ENCODE measurements around the gene MISP3. TPM values are rescaled to one million over a fixed set of nuclear protein-coding genes. Genes with fewer than 3 reads are reported as not detected.
A peak's percentile ranks its signal among the peaks of the same experiment; 100 is the strongest.

MISP3 gene
- total RNA-seq, 1 donor from 2014 or later: not detected

DNA sequence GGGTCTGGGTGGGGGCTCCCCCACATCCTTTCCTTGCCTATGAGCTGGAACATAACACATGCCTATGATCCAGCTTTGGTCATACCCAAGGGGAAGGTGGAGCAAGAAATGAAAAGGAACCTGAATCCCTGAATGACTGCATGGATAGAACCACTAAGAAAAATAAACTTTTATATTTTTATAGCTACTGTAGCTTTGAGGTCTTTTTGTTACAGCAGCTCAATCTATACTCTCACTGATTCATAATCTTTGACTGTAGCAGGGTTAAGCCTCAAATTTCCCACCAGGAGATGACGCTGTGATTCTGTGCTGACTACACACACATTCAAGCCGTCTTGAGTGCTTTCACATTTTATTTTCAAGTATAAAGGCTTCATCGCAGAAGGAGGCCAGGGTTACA, 19.6 kb upstream of the MISP3 start:
- Histone ChIP-seq H3K27me3 (ENCODE audit: control insufficient read depth in 3 of 3, insufficient read depth in 3 of 3, low read length in 3 of 3) (peaks cover 2 to 16% (median 10%) of the 10 kb centered on the region in 3 donors), H3K4me1 (ENCODE audit: control insufficient read depth in 3 of 3, insufficient read depth in 3 of 3, low read length in 3 of 3) (peaks cover 0 to 5% (median 4%) of the 10 kb centered on the region in 3 donors), H3K27ac (ENCODE audit: low read depth, low read length) (no peak overlapping the region), H3K4me3 (ENCODE audit: low read length in 3 of 3) (no peak overlapping the region), H3K36me3 (ENCODE audit: control insufficient read depth in 3 of 3, insufficient read depth in 3 of 3, low read length in 3 of 3) (no peaks in the 10 kb centered on the region), H3K9ac (ENCODE audit: low read depth in 1 of 3, low read length in 3 of 3) (no peak overlapping the region), H3K9me3 (ENCODE audit: control insufficient read depth in 3 of 3, low read length in 3 of 3) (no peaks in the 10 kb centered on the region)

DNA sequence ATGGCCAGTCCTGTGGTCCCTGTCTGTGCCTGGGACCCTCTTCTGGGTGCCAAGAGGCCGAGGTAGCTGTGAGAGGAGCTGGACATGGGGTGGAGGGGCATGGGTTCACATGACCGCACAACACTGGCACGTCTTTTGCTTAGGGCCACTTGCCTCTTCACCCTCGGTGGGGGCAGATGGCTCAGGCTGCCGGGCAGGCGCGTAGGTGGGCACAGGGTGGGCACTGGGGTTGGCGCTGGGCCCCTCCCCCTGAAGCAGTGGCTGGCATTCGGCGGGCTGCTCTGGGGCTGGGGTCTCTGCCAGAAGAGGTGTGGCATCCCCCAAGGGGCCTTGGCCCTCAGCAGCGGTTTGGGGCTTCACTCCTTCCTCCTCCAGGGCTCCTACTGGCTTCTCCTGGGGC, 19.1 kb upstream of the MISP3 start:
- no peak overlapping the region for H3K9ac ChIP-seq (ENCODE audit: low read depth in 1 of 3, low read length in 3 of 3)
- peaks cover 0 to 8% (median 4%) of the 10 kb centered on the region in 3 donors for H3K4me1 ChIP-seq (ENCODE audit: control insufficient read depth in 3 of 3, insufficient read depth in 3 of 3, low read length in 3 of 3)
- H3K27ac ChIP-seq (ENCODE audit: low read depth, low read length): no peak overlapping the region
- H3K36me3 ChIP-seq (ENCODE audit: control insufficient read depth in 3 of 3, insufficient read depth in 3 of 3, low read length in 3 of 3): no peaks in the 10 kb centered on the region
- no peak overlapping the region for H3K4me3 ChIP-seq (ENCODE audit: low read length in 3 of 3)
- H3K27me3 ChIP-seq (ENCODE audit: control insufficient read depth in 3 of 3, insufficient read depth in 3 of 3, low read length in 3 of 3): peaks cover 6 to 20% (median 14%) of the 10 kb centered on the region in 3 donors
- no peaks in the 10 kb centered on the region for H3K9me3 ChIP-seq (ENCODE audit: control insufficient read depth in 3 of 3, low read length in 3 of 3)

DNA sequence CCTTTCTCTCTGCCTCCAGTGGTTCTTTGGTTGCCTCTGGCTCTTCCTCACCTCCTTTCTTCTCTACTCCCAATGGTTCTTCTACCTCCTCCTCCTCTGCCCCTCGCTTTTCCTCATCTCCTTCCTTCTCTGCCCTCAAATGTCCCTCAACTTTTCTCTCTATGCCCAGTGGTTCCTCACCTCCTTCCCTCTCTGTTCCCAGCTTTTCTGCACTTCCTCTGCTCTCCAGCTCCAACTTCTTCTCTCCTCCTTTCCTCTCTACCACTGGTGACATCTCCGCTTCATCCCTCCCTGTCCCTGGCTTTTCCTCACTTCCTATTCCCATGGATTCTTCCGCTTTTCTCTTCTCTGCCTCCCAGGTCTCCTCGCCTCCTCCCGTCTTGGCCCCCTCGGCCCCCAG, 18.5 kb upstream of the MISP3 start:
- Histone ChIP-seq H3K4me1 (ENCODE audit: control insufficient read depth in 3 of 3, insufficient read depth in 3 of 3, low read length in 3 of 3) (peaks cover 0 to 8% (median 4%) of the 10 kb centered on the region in 3 donors), H3K9me3 (ENCODE audit: control insufficient read depth in 3 of 3, low read length in 3 of 3) (no peaks in the 10 kb centered on the region), H3K9ac (ENCODE audit: low read depth in 1 of 3, low read length in 3 of 3) (no peak overlapping the region), H3K4me3 (ENCODE audit: low read length in 3 of 3) (no peak overlapping the region), H3K27ac (ENCODE audit: low read depth, low read length) (no peak overlapping the region), H3K27me3 (ENCODE audit: control insufficient read depth in 3 of 3, insufficient read depth in 3 of 3, low read length in 3 of 3) (peaks cover 12 to 26% (median 20%) of the 10 kb centered on the region in 3 donors), H3K36me3 (ENCODE audit: control insufficient read depth in 3 of 3, insufficient read depth in 3 of 3, low read length in 3 of 3) (no peaks in the 10 kb centered on the region)

DNA sequence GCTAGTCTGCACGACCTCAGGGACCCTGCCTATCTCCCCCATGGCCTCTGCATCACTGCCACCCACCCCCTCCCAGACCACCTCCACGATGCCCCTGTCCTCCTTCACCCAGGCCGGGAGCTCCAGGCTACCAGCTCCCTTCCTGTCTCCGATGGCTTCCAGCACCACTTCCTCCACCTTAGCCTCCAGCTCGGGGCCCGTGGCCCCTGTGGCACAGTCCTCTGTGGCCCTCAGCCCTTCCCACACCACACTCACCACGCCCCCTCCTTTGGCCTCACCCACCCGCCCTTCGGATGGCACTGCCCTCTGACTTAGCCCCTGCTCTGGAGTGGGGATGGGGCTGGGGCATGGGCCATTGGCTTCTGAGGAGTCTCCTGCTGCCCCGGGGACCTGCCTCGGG, 17.9 kb upstream of the MISP3 start:
- no peak overlapping the region for H3K4me3 ChIP-seq (ENCODE audit: low read length in 3 of 3)
- no peak overlapping the region for H3K27ac ChIP-seq (ENCODE audit: low read depth, low read length)
- no peaks in the 10 kb centered on the region for H3K9me3 ChIP-seq (ENCODE audit: control insufficient read depth in 3 of 3, low read length in 3 of 3)

DNA sequence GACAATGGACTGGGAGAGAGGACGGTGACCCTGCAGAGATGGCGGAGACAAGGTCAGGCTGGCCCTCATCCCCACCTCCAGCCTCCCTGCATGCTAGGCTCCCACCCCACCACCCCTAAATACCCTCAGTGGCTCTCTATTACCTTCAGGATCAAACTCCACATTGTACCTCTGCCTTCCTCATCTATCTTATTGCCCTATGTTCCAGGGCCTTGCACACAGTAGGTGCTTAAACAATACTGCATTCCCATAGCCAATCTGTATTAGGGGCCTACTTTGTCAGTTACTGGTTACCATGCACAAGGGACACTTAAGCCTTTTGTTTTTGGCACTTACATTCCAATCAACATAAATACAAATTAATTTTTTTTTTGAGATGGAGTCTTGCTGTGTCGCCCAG, 17.2 kb upstream of the MISP3 start:
- Histone ChIP-seq H3K9me3 (ENCODE audit: control insufficient read depth in 3 of 3, low read length in 3 of 3) (no peaks in the 10 kb centered on the region), H3K27ac (ENCODE audit: low read depth, low read length) (no peak overlapping the region), H3K4me3 (ENCODE audit: low read length in 3 of 3) (no peak overlapping the region), H3K9ac (ENCODE audit: low read depth in 1 of 3, low read length in 3 of 3) (no peak overlapping the region), H3K36me3 (ENCODE audit: control insufficient read depth in 3 of 3, insufficient read depth in 3 of 3, low read length in 3 of 3) (no peaks in the 10 kb centered on the region), H3K27me3 (ENCODE audit: control insufficient read depth in 3 of 3, insufficient read depth in 3 of 3, low read length in 3 of 3) (peaks cover 25 to 39% (median 32%) of the 10 kb centered on the region in 3 donors), H3K4me1 (ENCODE audit: control insufficient read depth in 3 of 3, insufficient read depth in 3 of 3, low read length in 3 of 3) (peaks cover 0 to 8% (median 4%) of the 10 kb centered on the region in 3 donors)

More for the DNA sequence above, 17.9 kb upstream of the MISP3 start:
- Histone ChIP-seq H3K9ac (ENCODE audit: low read depth in 1 of 3, low read length in 3 of 3) (no peak overlapping the region), H3K27me3 (ENCODE audit: control insufficient read depth in 3 of 3, insufficient read depth in 3 of 3, low read length in 3 of 3) (peaks cover 18 to 33% (median 27%) of the 10 kb centered on the region in 3 donors), H3K36me3 (ENCODE audit: control insufficient read depth in 3 of 3, insufficient read depth in 3 of 3, low read length in 3 of 3) (no peaks in the 10 kb centered on the region), H3K4me1 (ENCODE audit: control insufficient read depth in 3 of 3, insufficient read depth in 3 of 3, low read length in 3 of 3) (peaks cover 0 to 8% (median 4%) of the 10 kb centered on the region in 3 donors)

DNA sequence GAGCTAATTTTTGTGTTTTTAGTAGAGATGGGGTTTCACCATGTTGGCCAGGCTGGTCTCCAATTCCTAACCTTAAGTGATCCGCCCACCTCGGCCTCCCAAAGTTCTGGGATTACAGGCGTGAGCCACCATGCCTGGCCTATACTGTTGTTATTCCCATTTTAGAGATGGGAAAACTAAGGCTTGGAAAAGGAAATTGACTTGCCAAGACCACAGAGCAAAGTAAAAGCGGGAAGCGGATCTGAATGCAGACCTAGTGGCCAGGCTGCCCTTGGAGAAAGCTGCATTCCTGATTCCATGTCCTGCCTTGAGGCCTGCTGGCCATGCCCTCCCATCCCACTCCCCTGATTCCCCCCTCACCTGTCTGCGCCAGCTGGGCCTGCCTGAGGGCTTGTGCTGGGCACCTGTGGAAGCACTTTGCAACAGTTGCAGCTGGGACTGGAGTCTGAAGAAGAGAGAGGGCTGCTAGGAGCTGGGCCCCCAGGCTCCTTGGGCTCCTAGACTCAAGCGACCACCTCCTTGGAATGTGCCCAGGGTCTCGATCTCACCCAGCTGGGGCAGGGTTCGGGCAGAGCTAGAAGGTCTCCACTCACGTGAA, 16.4 kb upstream of the MISP3 start:
- H3K4me3 ChIP-seq (ENCODE audit: low read length in 3 of 3): no peak overlapping the region
- H3K9ac ChIP-seq (ENCODE audit: low read depth in 1 of 3, low read length in 3 of 3): peak overlapping the region in 1 of 3 donors; percentile 3
- H3K9me3 ChIP-seq (ENCODE audit: control insufficient read depth in 3 of 3, low read length in 3 of 3): no peaks in the 10 kb centered on the region
- peaks cover 31 to 45% (median 38%) of the 10 kb centered on the region in 3 donors for H3K27me3 ChIP-seq (ENCODE audit: control insufficient read depth in 3 of 3, insufficient read depth in 3 of 3, low read length in 3 of 3)
- H3K4me1 ChIP-seq (ENCODE audit: control insufficient read depth in 3 of 3, insufficient read depth in 3 of 3, low read length in 3 of 3): peaks cover 0 to 8% (median 4%) of the 10 kb centered on the region in 3 donors
- H3K27ac ChIP-seq (ENCODE audit: low read depth, low read length): no peak overlapping the region
- H3K36me3 ChIP-seq (ENCODE audit: control insufficient read depth in 3 of 3, insufficient read depth in 3 of 3, low read length in 3 of 3): no peaks in the 10 kb centered on the region

DNA sequence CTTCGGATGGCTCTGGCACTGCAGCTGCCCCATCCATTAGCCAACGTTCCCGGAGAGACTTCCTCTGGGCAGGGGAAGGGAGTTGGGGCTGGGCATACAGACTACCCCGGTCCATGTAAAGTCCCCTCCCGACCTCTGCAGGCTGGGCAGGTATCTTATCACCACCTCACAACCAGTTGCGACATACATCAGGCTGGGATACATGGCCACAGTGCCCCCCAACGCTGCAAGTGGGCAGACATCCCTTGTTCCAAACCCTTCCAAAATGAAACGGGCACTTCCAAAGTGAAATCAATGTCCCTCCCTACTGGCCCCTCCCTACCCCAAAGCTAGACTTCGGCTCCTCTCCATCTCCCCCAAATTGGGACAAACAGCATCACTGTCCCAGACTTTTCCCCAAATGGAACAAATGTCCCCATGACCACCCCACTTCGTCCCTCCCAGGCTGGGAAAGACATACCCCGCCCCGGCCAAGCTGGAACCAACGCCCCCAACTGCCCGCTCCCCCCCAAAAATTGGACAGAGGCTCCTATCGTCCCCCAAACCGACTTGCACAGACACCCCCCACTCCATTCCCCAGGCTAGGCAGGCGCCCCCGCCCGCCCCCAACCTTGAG, 15.7 kb upstream of the MISP3 start:
- Histone ChIP-seq H3K4me3 (ENCODE audit: low read length in 3 of 3) (no peak overlapping the region), H3K4me1 (ENCODE audit: control insufficient read depth in 3 of 3, insufficient read depth in 3 of 3, low read length in 3 of 3) (peaks cover 0 to 8% (median 4%) of the 10 kb centered on the region in 3 donors), H3K9me3 (ENCODE audit: control insufficient read depth in 3 of 3, low read length in 3 of 3) (no peaks in the 10 kb centered on the region), H3K27ac (ENCODE audit: low read depth, low read length) (no peak overlapping the region), H3K27me3 (ENCODE audit: control insufficient read depth in 3 of 3, insufficient read depth in 3 of 3, low read length in 3 of 3) (peaks cover 36 to 49% (median 42%) of the 10 kb centered on the region in 3 donors), H3K36me3 (ENCODE audit: control insufficient read depth in 3 of 3, insufficient read depth in 3 of 3, low read length in 3 of 3) (no peaks in the 10 kb centered on the region), H3K9ac (ENCODE audit: low read depth in 1 of 3, low read length in 3 of 3) (no peak overlapping the region)

DNA sequence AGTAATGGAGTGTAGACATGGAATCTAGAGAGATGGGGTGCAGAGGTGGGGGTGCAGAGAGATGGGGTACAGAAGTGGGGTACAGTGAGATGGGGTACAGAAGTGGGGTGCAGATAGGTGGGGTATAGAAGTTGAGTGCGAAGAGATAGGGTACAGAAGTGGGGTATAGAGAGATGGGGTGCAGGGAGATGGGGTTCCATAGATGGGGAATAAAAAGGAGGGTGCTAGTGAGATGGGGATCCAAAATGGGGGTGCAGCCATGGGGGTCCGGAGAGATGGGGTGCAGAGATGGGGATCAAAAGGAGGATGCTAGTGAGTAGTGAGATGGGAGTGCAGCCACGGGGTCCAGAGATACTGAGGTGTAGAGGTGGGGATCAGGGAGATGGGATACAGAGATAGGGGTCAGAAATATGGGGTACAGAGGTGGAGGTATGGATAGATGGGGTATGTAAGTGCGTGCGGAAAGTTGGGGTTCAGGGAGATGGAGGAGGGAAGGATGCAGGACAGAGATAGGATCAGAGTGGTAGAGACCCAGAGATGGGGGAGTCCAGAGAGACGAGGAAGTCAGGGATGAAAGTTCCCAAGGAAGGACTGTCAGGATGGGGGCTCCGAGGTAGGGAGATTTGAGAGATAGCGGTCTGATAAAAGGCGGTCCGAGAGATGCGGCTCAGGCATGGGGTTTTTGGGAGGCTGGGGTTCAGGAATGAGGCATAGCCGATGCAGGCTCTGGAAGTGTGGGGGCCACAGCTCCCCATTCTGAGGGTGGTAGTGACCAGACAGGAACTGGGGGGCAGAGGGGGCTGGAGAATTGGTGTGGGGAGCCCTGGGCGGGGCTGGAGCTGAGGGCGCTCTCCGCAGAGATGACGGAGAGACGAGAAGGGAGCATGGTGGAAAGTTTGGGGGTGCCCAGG, 14.1 kb upstream of the MISP3 start:
- Histone ChIP-seq H3K27ac (ENCODE audit: low read depth, low read length) (no peak overlapping the region), H3K27me3 (ENCODE audit: control insufficient read depth in 3 of 3, insufficient read depth in 3 of 3, low read length in 3 of 3) (peaks cover 40 to 49% (median 42%) of the 10 kb centered on the region in 3 donors)

DNA sequence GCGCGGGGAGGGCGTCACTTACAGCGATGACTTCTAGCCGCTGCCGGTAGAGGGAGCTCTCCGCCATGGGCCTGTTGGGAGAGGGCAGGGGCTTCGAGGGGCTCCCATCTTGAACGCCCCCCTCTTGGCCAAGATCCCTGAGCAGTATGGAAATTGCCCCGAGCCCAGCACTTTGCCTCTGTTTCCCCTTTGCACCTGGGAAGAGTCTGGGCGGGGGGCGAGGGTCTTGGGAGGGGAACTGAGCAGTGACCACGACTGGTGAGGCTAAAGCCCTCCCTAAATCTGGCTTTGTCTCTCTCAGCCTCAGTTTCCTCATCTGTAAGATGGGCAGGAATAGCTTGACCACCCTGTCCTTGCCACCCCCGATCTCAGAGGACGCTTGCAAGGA, 13.5 kb upstream of the MISP3 start:
- Histone ChIP-seq H3K9ac (ENCODE audit: low read depth in 1 of 3, low read length in 3 of 3) (no peak overlapping the region), H3K4me1 (ENCODE audit: control insufficient read depth in 3 of 3, insufficient read depth in 3 of 3, low read length in 3 of 3) (peaks cover 0 to 8% (median 4%) of the 10 kb centered on the region in 3 donors), H3K4me3 (ENCODE audit: low read length in 3 of 3) (no peak overlapping the region), H3K27ac (ENCODE audit: low read depth, low read length) (no peak overlapping the region), H3K36me3 (ENCODE audit: control insufficient read depth in 3 of 3, insufficient read depth in 3 of 3, low read length in 3 of 3) (no peaks in the 10 kb centered on the region), H3K9me3 (ENCODE audit: control insufficient read depth in 3 of 3, low read length in 3 of 3) (no peaks in the 10 kb centered on the region), H3K27me3 (ENCODE audit: control insufficient read depth in 3 of 3, insufficient read depth in 3 of 3, low read length in 3 of 3) (peaks cover 40 to 49% (median 42%) of the 10 kb centered on the region in 3 donors)

More for the DNA sequence above, 14.1 kb upstream of the MISP3 start:
- H3K4me1 ChIP-seq (ENCODE audit: control insufficient read depth in 3 of 3, insufficient read depth in 3 of 3, low read length in 3 of 3): peaks cover 0 to 8% (median 4%) of the 10 kb centered on the region in 3 donors
- H3K9ac ChIP-seq (ENCODE audit: low read depth in 1 of 3, low read length in 3 of 3): no peak overlapping the region
- no peaks in the 10 kb centered on the region for H3K36me3 ChIP-seq (ENCODE audit: control insufficient read depth in 3 of 3, insufficient read depth in 3 of 3, low read length in 3 of 3)
- H3K4me3 ChIP-seq (ENCODE audit: low read length in 3 of 3): no peak overlapping the region
- no peaks in the 10 kb centered on the region for H3K9me3 ChIP-seq (ENCODE audit: control insufficient read depth in 3 of 3, low read length in 3 of 3)

Data from skeletal muscle tissue (tissue), 4 donors.